RWPE1 (cell line): Measurements from ENCODE around the gene ALG14.

ENCODE experiments used
- CTCF ChIA-PET: fragments of 350-600 bp; sonication (Branson Sonifier 250); formaldehyde crosslinking; extraction: SDS; loops from one replicate; lab custom pipeline; 2021; lab: Yijun Ruan, JAX
- POLR2A ChIA-PET: fragments of 400-600 bp; formaldehyde crosslinking; extraction: SDS; loops from one replicate; lab custom pipeline; 2020; ENCODE audit warnings: antibody characterized with exemption; ENCODE audit not compliant: low non-redundant PET; lab: Yijun Ruan, JAX
- DNase-seq: peaks from one replicate; pipeline ENCODE4 v3.0.0; 2012; ENCODE audit warnings: low spot score
- H3K27ac ChIP-seq: fragments of 450-650 bp; 2 replicates; pipeline ENCODE4 v1.5.1; 2017
- TF ChIP-seq, protein P1 (sequence below): fragments of 450-650 bp; conservative IDR thresholded peaks from 2 replicates; pipeline ENCODE4 v1.5.1; 2017; ENCODE audit warnings: low read depth, mild to moderate bottlenecking

The ALG14 gene

DNA sequence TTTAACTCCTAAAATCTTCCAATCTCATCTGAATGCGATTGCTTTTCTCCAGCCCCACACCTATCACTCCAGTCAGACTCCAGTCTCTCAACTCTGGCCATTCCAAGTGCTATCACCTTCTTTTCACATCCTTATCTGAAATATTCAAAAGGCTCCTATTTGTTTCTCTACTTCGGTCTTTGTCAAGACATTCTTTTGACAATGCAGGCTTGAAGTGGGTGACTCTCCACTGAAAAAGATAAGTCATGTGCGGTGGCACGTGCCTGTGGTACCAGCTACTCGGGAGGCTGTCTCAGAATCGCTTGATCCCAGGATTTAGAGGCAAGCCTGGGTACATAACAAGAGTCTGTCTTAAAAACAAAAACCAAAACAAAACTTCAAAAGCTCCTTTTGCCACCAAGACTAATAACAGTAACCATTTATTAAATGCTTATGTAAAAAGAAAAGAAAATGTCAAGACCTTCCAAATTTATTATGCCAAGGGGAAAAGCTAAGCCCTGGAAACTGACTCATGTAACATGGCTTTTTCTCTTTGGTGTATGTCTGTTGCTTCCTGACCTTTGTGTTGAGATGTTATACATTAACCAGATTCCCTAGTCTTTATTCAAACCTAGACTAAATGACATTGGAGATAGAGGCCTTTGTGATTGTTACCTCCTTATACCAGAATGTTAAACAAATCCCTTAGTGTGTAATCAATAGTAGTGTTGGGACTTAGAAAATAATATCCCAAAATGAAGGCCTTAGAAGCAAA, 3.6 kb downstream of the ALG14 start:
- POLR2A ChIA-PET = no interaction called here
- H3K27ac ChIP-seq = no peak overlapping the region
- DNase-seq = no peak
- CTCF ChIA-PET = interaction anchor here (0.6 kb wide), 1 partner anchor 539 kb away, joined by 3 read pairs; no protein-coding TSS in a partner anchor
- TF ChIP-seq, protein P1, sequence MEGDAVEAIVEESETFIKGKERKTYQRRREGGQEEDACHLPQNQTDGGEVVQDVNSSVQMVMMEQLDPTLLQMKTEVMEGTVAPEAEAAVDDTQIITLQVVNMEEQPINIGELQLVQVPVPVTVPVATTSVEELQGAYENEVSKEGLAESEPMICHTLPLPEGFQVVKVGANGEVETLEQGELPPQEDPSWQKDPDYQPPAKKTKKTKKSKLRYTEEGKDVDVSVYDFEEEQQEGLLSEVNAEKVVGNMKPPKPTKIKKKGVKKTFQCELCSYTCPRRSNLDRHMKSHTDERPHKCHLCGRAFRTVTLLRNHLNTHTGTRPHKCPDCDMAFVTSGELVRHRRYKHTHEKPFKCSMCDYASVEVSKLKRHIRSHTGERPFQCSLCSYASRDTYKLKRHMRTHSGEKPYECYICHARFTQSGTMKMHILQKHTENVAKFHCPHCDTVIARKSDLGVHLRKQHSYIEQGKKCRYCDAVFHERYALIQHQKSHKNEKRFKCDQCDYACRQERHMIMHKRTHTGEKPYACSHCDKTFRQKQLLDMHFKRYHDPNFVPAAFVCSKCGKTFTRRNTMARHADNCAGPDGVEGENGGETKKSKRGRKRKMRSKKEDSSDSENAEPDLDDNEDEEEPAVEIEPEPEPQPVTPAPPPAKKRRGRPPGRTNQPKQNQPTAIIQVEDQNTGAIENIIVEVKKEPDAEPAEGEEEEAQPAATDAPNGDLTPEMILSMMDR = no peak

DNA sequence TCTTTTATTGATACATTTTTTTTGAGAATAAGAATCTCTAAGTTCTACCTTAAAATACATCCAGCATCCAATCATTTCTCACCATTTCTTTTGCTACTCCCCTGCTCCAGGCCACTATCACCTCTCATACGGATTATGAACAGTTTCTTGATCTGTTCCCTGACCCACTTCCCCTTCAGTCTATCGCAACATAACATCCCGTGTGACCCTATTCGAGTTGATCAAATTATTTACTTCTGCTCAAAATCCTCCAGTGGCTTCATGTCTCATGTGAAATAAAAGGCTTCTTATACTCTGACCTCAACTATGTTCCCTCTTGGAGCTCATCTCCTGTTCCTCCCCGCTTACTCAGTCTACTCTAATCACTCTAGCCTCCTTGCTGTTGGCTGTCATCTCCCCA, 5.2 kb downstream of the ALG14 start:
- ChIA-PET CTCF (no interaction called here), POLR2A (no interaction called here)
- no peak overlapping the region for H3K27ac ChIP-seq
- DNase-seq = no peak
- TF ChIP-seq, protein P1 = no peak

DNA sequence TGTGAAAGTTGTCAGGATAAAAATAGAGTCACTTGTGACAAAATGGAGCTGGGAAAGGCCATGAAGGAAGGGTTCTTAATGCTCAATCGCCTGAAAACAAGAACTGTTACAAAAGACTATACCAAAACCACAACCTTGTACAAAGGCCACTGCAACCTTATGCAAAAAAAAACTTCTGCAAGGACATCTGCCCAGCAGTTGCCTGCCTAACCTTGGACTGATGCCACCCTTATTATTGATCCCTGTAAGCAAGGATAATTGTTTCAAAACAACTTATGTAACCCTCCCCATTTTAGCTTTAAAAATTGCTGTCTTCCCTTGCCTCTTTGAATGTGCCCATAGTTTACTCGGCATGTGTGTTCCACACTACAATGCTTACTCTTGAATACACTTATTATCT, 5.7 kb downstream of the ALG14 start:
- no peak overlapping the region for H3K27ac ChIP-seq
- no peak for DNase-seq
- ChIA-PET CTCF (no interaction called here), POLR2A (no interaction called here)
- TF ChIP-seq, protein P1 = no peak

DNA sequence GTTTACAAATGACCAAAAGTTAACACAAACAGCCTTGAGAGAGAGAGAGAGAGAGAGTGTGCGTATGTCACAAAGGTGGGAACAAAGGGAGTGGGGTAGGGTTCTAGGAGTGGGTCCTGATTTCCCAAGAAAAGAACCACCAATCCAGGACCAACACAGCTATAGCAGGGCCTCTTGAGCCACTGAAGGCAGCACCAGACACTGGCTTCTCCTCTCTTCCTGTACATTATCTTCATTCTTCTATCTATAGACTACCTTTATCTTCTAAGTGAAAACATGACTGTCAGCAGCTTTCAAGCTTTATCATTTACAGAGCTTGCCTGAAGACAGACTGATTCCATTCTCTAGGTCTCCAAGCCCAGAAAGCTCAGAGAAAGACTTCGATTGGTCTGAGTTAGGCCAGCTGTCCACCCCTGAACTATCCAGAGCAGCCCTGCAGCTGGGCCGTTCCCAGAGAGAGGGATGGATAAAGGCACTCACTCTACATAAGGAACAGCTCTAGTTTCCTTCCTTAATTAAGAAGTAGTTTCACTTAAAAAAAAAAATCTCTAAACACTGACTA, 11.2 kb downstream of the ALG14 start:
- CTCF ChIA-PET = interaction anchor here (1.4 kb wide), 2 partner anchors 18 to 207 kb away, joined by 4 to 8 read pairs; no protein-coding TSS in a partner anchor
- no peak for DNase-seq
- POLR2A ChIA-PET = no interaction called here
- TF ChIP-seq, protein P1 = no peak
- no peak overlapping the region for H3K27ac ChIP-seq

DNA sequence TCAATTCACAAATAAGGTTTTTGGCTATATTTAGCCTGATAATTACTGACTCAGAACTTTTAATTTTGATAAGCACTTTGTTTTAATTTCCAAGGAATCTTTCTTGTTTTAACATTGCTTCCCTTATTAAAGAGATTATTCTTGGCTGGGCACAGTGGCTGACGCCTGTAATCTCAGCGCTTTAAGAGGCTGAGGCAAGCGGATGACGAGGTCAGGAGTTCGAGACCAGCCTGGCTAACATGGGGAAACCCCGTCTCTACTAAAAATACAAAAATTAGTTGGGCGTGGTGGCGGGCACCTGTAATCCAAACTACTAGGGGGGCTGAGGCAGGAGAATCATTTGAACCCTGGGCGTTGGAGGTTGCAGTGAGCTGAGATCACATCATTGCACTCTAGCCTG, 13.8 kb downstream of the ALG14 start:
- TF ChIP-seq, protein P1 = no peak
- ChIA-PET POLR2A (no interaction called here), CTCF (no interaction called here)
- no peak overlapping the region for H3K27ac ChIP-seq
- no peak for DNase-seq

DNA sequence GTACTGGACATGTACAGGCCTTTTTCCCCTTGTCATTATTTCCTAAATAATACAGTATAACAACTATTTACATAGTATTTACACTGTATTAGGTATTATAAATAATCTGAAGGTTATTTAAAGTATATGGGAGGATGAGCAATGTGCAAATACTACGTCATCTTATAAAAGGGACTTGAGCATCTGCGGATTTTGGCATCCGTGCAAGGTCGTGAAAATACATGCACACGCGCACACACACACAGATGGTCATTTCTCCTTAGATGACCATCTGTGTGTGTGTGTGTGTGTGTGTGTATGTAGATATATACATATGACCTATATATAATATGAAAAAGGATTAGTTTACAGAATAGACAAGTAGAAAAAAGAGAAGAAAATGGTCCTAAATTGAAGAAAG, 15.4 kb downstream of the ALG14 start:
- CTCF ChIA-PET = no interaction called here
- DNase-seq = no peak

More for the DNA sequence above, 15.4 kb downstream of the ALG14 start:
- no peak overlapping the region for H3K27ac ChIP-seq
- TF ChIP-seq, protein P1 = no peak
- POLR2A ChIA-PET = no interaction called here
